ENCODE data around the gene DDX4.

DNA sequence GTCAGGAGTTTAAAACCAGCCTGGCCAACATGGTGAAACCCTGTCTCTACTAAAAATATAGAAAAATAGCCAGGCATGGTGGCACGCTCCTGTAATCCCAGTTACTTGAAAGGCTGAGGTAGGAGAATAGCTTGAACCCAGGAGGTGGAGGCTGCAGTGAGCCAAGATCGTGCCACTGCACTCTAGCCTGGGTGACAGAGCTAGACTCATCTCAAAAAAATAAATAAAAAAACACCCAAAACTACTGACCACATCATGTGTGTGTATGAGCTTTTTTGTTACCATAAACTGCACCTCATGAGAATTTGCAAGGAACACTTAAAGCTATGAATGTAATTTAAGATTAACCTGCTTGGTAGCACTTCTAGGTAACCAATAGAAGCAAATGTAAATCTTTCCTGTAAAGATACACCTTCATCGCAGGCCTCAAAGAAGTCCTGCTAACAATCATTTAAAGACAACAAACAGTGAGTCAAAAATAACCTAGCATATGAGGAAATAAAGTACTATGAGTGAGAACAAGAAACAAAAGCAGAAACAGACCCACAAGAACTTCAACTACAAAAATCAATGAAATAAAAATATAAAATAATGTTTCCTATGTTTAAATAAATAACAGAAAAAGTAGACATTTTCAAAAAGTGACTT lies 38.7 kb upstream of the DDX4 start:
- TF ChIP-seq POLR2AphosphoS5 (IDR thresholded peaks at IDR 0.05; ENCODE audit: low read depth, low read length) (no peak), SIN3A (IDR thresholded peaks at IDR 0.05; ENCODE audit: borderline replicate concordance, insufficient read depth, low read length) (no peak), TAF1 (IDR thresholded peaks at IDR 0.05; ENCODE audit: borderline replicate concordance, insufficient read depth, low read length) (no peak), FOXP2 (optimal IDR thresholded peaks at IDR 0.05; ENCODE audit: borderline replicate concordance, extremely low read depth, extremely low read length, insufficient read depth) (no peak)
- TF ChIP-seq, protein P1, sequence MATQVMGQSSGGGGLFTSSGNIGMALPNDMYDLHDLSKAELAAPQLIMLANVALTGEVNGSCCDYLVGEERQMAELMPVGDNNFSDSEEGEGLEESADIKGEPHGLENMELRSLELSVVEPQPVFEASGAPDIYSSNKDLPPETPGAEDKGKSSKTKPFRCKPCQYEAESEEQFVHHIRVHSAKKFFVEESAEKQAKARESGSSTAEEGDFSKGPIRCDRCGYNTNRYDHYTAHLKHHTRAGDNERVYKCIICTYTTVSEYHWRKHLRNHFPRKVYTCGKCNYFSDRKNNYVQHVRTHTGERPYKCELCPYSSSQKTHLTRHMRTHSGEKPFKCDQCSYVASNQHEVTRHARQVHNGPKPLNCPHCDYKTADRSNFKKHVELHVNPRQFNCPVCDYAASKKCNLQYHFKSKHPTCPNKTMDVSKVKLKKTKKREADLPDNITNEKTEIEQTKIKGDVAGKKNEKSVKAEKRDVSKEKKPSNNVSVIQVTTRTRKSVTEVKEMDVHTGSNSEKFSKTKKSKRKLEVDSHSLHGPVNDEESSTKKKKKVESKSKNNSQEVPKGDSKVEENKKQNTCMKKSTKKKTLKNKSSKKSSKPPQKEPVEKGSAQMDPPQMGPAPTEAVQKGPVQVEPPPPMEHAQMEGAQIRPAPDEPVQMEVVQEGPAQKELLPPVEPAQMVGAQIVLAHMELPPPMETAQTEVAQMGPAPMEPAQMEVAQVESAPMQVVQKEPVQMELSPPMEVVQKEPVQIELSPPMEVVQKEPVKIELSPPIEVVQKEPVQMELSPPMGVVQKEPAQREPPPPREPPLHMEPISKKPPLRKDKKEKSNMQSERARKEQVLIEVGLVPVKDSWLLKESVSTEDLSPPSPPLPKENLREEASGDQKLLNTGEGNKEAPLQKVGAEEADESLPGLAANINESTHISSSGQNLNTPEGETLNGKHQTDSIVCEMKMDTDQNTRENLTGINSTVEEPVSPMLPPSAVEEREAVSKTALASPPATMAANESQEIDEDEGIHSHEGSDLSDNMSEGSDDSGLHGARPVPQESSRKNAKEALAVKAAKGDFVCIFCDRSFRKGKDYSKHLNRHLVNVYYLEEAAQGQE (IDR thresholded peaks at IDR 0.05; ENCODE audit: insufficient read depth in 1 of 2, low read depth in 2 of 2, low read length in 2 of 2), result no peak

Measured in PFSK-1 (cell line).